ENCODE results near the gene ADARB2. TPM values are rescaled to one million over a fixed set of nuclear protein-coding genes. Genes with fewer than 3 reads are reported as not detected.

The ADARB2 gene
- total and polyA plus RNA-seq, 3 donors from 2014 or later: 8.5 to 13.0 (median 10.4) TPM

DNA sequence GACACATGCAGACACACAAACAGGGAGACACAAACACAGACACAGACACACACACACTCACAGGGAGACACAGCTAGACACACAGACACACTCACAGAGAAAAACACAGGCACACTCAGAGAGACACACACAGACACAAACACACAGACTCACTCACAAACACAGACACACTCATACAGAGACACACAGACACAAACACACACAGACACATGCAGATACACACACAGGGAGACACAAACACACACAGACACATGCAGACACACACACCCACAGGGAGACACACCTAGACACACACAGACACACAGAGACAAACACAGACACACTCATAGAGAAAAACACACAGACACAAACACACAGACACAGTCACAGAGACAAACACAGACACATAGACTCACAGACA is 67.9 kb downstream of the ADARB2 start:
- Histone ChIP-seq H3K9me3 (no peaks in the 10 kb centered on the region), H3K27ac (no peak overlapping the region), H3K4me1 (no peaks in the 10 kb centered on the region), H3K36me3 (ENCODE audit: low read depth, missing control alignments) (no peaks in the 10 kb centered on the region), H3K27me3 (no peaks in the 10 kb centered on the region), H3K4me3 (no peak overlapping the region)
- intact Hi-C loops (cut with DNase I; ENCODE audit: low total_unique reads): no loop called here
- no peak for TF ChIP-seq POLR2A (IDR thresholded peaks at IDR 0.05)
- TF ChIP-seq, protein P1, sequence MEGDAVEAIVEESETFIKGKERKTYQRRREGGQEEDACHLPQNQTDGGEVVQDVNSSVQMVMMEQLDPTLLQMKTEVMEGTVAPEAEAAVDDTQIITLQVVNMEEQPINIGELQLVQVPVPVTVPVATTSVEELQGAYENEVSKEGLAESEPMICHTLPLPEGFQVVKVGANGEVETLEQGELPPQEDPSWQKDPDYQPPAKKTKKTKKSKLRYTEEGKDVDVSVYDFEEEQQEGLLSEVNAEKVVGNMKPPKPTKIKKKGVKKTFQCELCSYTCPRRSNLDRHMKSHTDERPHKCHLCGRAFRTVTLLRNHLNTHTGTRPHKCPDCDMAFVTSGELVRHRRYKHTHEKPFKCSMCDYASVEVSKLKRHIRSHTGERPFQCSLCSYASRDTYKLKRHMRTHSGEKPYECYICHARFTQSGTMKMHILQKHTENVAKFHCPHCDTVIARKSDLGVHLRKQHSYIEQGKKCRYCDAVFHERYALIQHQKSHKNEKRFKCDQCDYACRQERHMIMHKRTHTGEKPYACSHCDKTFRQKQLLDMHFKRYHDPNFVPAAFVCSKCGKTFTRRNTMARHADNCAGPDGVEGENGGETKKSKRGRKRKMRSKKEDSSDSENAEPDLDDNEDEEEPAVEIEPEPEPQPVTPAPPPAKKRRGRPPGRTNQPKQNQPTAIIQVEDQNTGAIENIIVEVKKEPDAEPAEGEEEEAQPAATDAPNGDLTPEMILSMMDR (IDR thresholded peaks at IDR 0.05): no peak
- no peak for DNase-seq

- Histone ChIP-seq H3K36me3 (ENCODE audit: low read depth, missing control alignments) (no peaks in the 10 kb centered on the region), H3K27me3 (no peaks in the 10 kb centered on the region), H3K9me3 (no peaks in the 10 kb centered on the region), H3K27ac (no peak overlapping the region), H3K4me1 (no peaks in the 10 kb centered on the region), H3K4me3 (no peak overlapping the region)
- no peak for DNase-seq
- intact Hi-C loops (cut with DNase I; ENCODE audit: low total_unique reads): no loop called here
- WGBS, 2 donors: 57 to 65% methylated on average over 5 of the region's 5 CpGs
- no peak for TF ChIP-seq POLR2A (IDR thresholded peaks at IDR 0.05)
- TF ChIP-seq, protein P1 (IDR thresholded peaks at IDR 0.05): no peak
Observed at GRCh38 chr10:1668399-1668798, 68.9 kb downstream of the ADARB2 start.

DNA sequence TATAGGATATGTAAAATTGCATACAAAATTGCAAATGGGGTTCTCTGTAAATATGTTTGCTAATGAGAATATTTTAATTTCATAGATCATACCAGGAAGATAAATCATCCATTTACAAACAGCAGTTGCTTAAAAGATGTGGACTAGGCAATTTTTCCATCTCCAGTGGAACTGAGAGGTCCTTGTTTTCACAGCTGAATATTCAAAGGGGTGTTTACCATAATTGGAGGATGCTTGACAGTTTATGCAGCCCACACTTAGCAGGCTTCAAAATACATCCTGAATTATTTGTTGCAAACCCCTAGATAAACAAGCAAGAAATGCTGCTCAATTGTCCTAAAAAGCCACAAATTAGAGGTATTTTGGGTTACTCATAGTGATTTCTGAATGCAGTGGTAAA is 69.9 kb downstream of the ADARB2 start:
- DNase-seq: no peak
- Histone ChIP-seq H3K36me3 (ENCODE audit: low read depth, missing control alignments) (no peaks in the 10 kb centered on the region), H3K4me1 (no peaks in the 10 kb centered on the region), H3K27ac (no peak overlapping the region), H3K27me3 (no peaks in the 10 kb centered on the region), H3K9me3 (no peaks in the 10 kb centered on the region), H3K4me3 (no peak overlapping the region)
- no peak for TF ChIP-seq POLR2A (IDR thresholded peaks at IDR 0.05)
- TF ChIP-seq, protein P1 (IDR thresholded peaks at IDR 0.05): no peak
- intact Hi-C loops (cut with DNase I; ENCODE audit: low total_unique reads): no loop called here

DNA sequence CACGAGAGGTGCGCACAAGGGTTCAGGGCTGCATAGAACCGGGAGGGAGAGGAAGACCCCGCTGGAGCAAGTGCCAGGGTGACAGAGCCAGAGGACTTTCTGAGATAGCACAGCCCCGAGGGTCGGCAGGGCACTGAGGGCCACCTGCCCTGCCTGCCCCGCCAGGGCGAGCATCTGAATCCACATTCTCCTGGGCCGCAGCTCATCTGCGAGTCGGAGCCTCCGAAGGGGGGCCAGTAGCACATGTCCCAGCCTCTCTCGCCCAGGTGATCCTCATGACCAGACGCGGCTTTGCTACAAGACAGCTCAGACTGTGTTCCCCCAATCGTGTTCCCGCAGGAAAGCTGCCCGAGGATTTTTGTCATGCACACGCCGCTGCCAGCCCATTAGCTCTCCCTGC is 71.2 kb downstream of the ADARB2 start:
- intact Hi-C loops (cut with DNase I; ENCODE audit: low total_unique reads): no loop called here
- whole genome bisulfite sequencing, 2 donors: 80 to 81% methylated on average over 16 to 20 of the region's 20 CpGs

GRCh38 chr10:1665681-1666080 is 71.6 kb downstream of the ADARB2 start:
- no peaks in the 10 kb centered on the region for H3K36me3 ChIP-seq (ENCODE audit: low read depth, missing control alignments)
- H3K4me1 ChIP-seq: no peaks in the 10 kb centered on the region
- whole genome bisulfite sequencing, 2 donors: 74 to 76% methylated on average over 10 of the region's 10 CpGs
- no peaks in the 10 kb centered on the region for H3K9me3 ChIP-seq
- H3K27me3 ChIP-seq: no peaks in the 10 kb centered on the region
- no peak for TF ChIP-seq POLR2A (IDR thresholded peaks at IDR 0.05)
- TF ChIP-seq, protein P1 (IDR thresholded peaks at IDR 0.05): no peak
- intact Hi-C loops (cut with DNase I; ENCODE audit: low total_unique reads): no loop called here
- H3K27ac ChIP-seq: no peak overlapping the region
- DNase-seq: no peak
- no peak overlapping the region for H3K4me3 ChIP-seq

More for the DNA sequence above, 71.2 kb downstream of the ADARB2 start:
- Histone ChIP-seq H3K9me3 (no peaks in the 10 kb centered on the region), H3K4me1 (no peaks in the 10 kb centered on the region), H3K36me3 (ENCODE audit: low read depth, missing control alignments) (no peaks in the 10 kb centered on the region), H3K27ac (no peak overlapping the region), H3K27me3 (no peaks in the 10 kb centered on the region), H3K4me3 (no peak overlapping the region)
- DNase-seq: no peak
- TF ChIP-seq, protein P1 (IDR thresholded peaks at IDR 0.05): no peak
- no peak for TF ChIP-seq POLR2A (IDR thresholded peaks at IDR 0.05)

Measured in testis (tissue), 3 donors.